ENCODE data around the gene NOTO. TPM values are rescaled to one million over a fixed set of nuclear protein-coding genes. Genes with fewer than 3 reads are reported as not detected.

Gene NOTO
- total RNA-seq, 3 donors from 2014 or later: not detected

GRCh38 chr2:73235315-73236028, 33.1 kb downstream of the NOTO start:
- Mint-ChIP-seq H3K4me3 (peak overlapping the region; percentile 99), H3K9me3 (no peaks in the 10 kb centered on the region), H3K27me3 (ENCODE audit: low read depth) (no peaks in the 10 kb centered on the region), H3K4me1 (ENCODE audit: low read depth) (peaks cover 46% of the 10 kb centered on the region), H3K36me3 (ENCODE audit: insufficient read depth) (peaks cover 23% of the 10 kb centered on the region)
- ATAC-seq: no peak
- no peak for DNase-seq

GRCh38 chr2:73237168-73237567, 34.8 kb downstream of the NOTO start:
- ATAC-seq: no peak
- peaks cover 24% of the 10 kb centered on the region for H3K36me3 Mint-ChIP-seq (ENCODE audit: insufficient read depth)
- no peak for DNase-seq
- no peaks in the 10 kb centered on the region for H3K9me3 Mint-ChIP-seq
- peaks cover 45% of the 10 kb centered on the region for H3K4me1 Mint-ChIP-seq (ENCODE audit: low read depth)
- H3K27me3 Mint-ChIP-seq (ENCODE audit: low read depth): no peaks in the 10 kb centered on the region
- peak overlapping the region; percentile 99 for H3K4me3 Mint-ChIP-seq

- H3K27me3 Mint-ChIP-seq (ENCODE audit: low read depth): no peaks in the 10 kb centered on the region
These were observed 35.8 kb downstream of the NOTO start for GRCh38 chr2:73238149-73238548.

GRCh38 chr2:73238976-73239375, 36.6 kb downstream of the NOTO start:
- peaks cover 29% of the 10 kb centered on the region for H3K36me3 Mint-ChIP-seq (ENCODE audit: insufficient read depth)
- no peak for DNase-seq
- H3K4me3 Mint-ChIP-seq: no peak overlapping the region
- ATAC-seq: no peak
- peaks cover 37% of the 10 kb centered on the region for H3K4me1 Mint-ChIP-seq (ENCODE audit: low read depth)
- H3K9me3 Mint-ChIP-seq: no peaks in the 10 kb centered on the region
- H3K27me3 Mint-ChIP-seq (ENCODE audit: low read depth): no peaks in the 10 kb centered on the region

More at GRCh38 chr2:73238149-73238548, 35.8 kb downstream of the NOTO start:
- Mint-ChIP-seq H3K9me3 (no peaks in the 10 kb centered on the region), H3K4me1 (ENCODE audit: low read depth) (peaks cover 38% of the 10 kb centered on the region), H3K4me3 (no peak overlapping the region), H3K36me3 (ENCODE audit: insufficient read depth) (peaks cover 28% of the 10 kb centered on the region)
- no peak for ATAC-seq
- DNase-seq: no peak

- H3K36me3 Mint-ChIP-seq (ENCODE audit: insufficient read depth): peaks cover 36% of the 10 kb centered on the region
These were observed 37.4 kb downstream of the NOTO start for GRCh38 chr2:73239776-73240175.

GRCh38 chr2:73243884-73244570, 41.7 kb downstream of the NOTO start:
- ATAC-seq: no peak
- DNase-seq: no peak
- H3K36me3 Mint-ChIP-seq (ENCODE audit: insufficient read depth): peaks cover 43% of the 10 kb centered on the region
- H3K4me1 Mint-ChIP-seq (ENCODE audit: low read depth): peaks cover 9% of the 10 kb centered on the region
- H3K4me3 Mint-ChIP-seq: no peak overlapping the region
- no peaks in the 10 kb centered on the region for H3K27me3 Mint-ChIP-seq (ENCODE audit: low read depth)
- no peaks in the 10 kb centered on the region for H3K9me3 Mint-ChIP-seq

More at GRCh38 chr2:73239776-73240175, 37.4 kb downstream of the NOTO start:
- ATAC-seq (no peak), DNase-seq (no peak)
- H3K4me1 Mint-ChIP-seq (ENCODE audit: low read depth): peaks cover 39% of the 10 kb centered on the region
- no peaks in the 10 kb centered on the region for H3K27me3 Mint-ChIP-seq (ENCODE audit: low read depth)
- no peaks in the 10 kb centered on the region for H3K9me3 Mint-ChIP-seq
- no peak overlapping the region for H3K4me3 Mint-ChIP-seq

- no peak for DNase-seq
- Mint-ChIP-seq H3K27me3 (ENCODE audit: low read depth) (no peaks in the 10 kb centered on the region), H3K4me1 (ENCODE audit: low read depth) (peaks cover 6% of the 10 kb centered on the region), H3K4me3 (no peak overlapping the region), H3K9me3 (no peaks in the 10 kb centered on the region), H3K36me3 (ENCODE audit: insufficient read depth) (peaks cover 45% of the 10 kb centered on the region)
- no peak for ATAC-seq
These were observed 42.2 kb downstream of the NOTO start for GRCh38 chr2:73244580-73244979.

GRCh38 chr2:73246850-73247249, 44.5 kb downstream of the NOTO start:
- no peak for ATAC-seq
- peaks cover 58% of the 10 kb centered on the region for H3K36me3 Mint-ChIP-seq (ENCODE audit: insufficient read depth)
- H3K4me3 Mint-ChIP-seq: no peak overlapping the region
- H3K9me3 Mint-ChIP-seq: no peaks in the 10 kb centered on the region
- peaks cover 6% of the 10 kb centered on the region for H3K4me1 Mint-ChIP-seq (ENCODE audit: low read depth)
- no peak for DNase-seq
- H3K27me3 Mint-ChIP-seq (ENCODE audit: low read depth): no peaks in the 10 kb centered on the region

GRCh38 chr2:73249636-73250035, 47.3 kb downstream of the NOTO start:
- H3K4me1 Mint-ChIP-seq (ENCODE audit: low read depth): peaks cover 4% of the 10 kb centered on the region
- H3K4me3 Mint-ChIP-seq: no peak overlapping the region
- ATAC-seq (no peak), DNase-seq (no peak)
- H3K27me3 Mint-ChIP-seq (ENCODE audit: low read depth): no peaks in the 10 kb centered on the region
- no peaks in the 10 kb centered on the region for H3K9me3 Mint-ChIP-seq
- peaks cover 58% of the 10 kb centered on the region for H3K36me3 Mint-ChIP-seq (ENCODE audit: insufficient read depth)

GRCh38 chr2:73250872-73251846, 48.8 kb downstream of the NOTO start:
- no peaks in the 10 kb centered on the region for H3K9me3 Mint-ChIP-seq
- no peak for ATAC-seq
- no peak for DNase-seq
- no peak overlapping the region for H3K4me3 Mint-ChIP-seq
- peaks cover 3% of the 10 kb centered on the region for H3K4me1 Mint-ChIP-seq (ENCODE audit: low read depth)
- peaks cover 51% of the 10 kb centered on the region for H3K36me3 Mint-ChIP-seq (ENCODE audit: insufficient read depth)
- no peaks in the 10 kb centered on the region for H3K27me3 Mint-ChIP-seq (ENCODE audit: low read depth)

GRCh38 chr2:73252238-73253027, 50.1 kb downstream of the NOTO start:
- H3K27me3 Mint-ChIP-seq (ENCODE audit: low read depth): no peaks in the 10 kb centered on the region
- H3K36me3 Mint-ChIP-seq (ENCODE audit: insufficient read depth): peaks cover 39% of the 10 kb centered on the region

GRCh38 chr2:73253400-73253799, 51.0 kb downstream of the NOTO start:
- ATAC-seq (no peak), DNase-seq (no peak)
- Mint-ChIP-seq H3K27me3 (ENCODE audit: low read depth) (no peaks in the 10 kb centered on the region), H3K4me1 (ENCODE audit: low read depth) (peaks cover 5% of the 10 kb centered on the region), H3K36me3 (ENCODE audit: insufficient read depth) (peaks cover 35% of the 10 kb centered on the region), H3K4me3 (no peak overlapping the region), H3K9me3 (no peaks in the 10 kb centered on the region)

More at GRCh38 chr2:73252238-73253027, 50.1 kb downstream of the NOTO start:
- DNase-seq (no peak), ATAC-seq (no peak)
- H3K4me1 Mint-ChIP-seq (ENCODE audit: low read depth): no peaks in the 10 kb centered on the region
- no peaks in the 10 kb centered on the region for H3K9me3 Mint-ChIP-seq
- no peak overlapping the region for H3K4me3 Mint-ChIP-seq

- Mint-ChIP-seq H3K36me3 (ENCODE audit: insufficient read depth) (peaks cover 32% of the 10 kb centered on the region), H3K9me3 (no peaks in the 10 kb centered on the region), H3K4me1 (ENCODE audit: low read depth) (peaks cover 5% of the 10 kb centered on the region), H3K27me3 (ENCODE audit: low read depth) (no peaks in the 10 kb centered on the region), H3K4me3 (no peak overlapping the region)
- no peak for ATAC-seq
- DNase-seq: no peak
These were observed 51.5 kb downstream of the NOTO start for GRCh38 chr2:73253901-73254300.
